K562 (cell line): ENCODE data around the gene NET1. TPM values are rescaled to one million over a fixed set of nuclear protein-coding genes. Genes with fewer than 3 reads are reported as not detected.

Experiments used
- ATF7 ChIP-seq: fragments of 450-650 bp; IDR thresholded peaks from 2 replicates; pipeline ENCODE4 v1.7.1; 2014; ENCODE audit warnings: mild to moderate bottlenecking, moderate library complexity
- CREB3 ChIP-seq: fragments of 450-650 bp; conservative IDR thresholded peaks from 2 replicates; pipeline ENCODE4 v1.6.1; 2016; ENCODE audit warnings: missing genetic modification characterization, low read depth, mild to moderate bottlenecking, missing compliant biosample characterization, moderate library complexity
- ESRRA ChIP-seq: fragments of 450-650 bp; IDR thresholded peaks from 2 replicates; pipeline ENCODE4 v1.6.1; 2014; ENCODE audit warnings: low read depth, mild to moderate bottlenecking, moderate library complexity, borderline replicate concordance
- FOXP1 ChIP-seq: sonication (generic); formaldehyde crosslinking; IDR thresholded peaks from 2 replicates; pipeline ENCODE4 v1.8.0; 2022; ENCODE audit warnings: mild to moderate bottlenecking, missing genetic modification reagents
- GTF2A2 ChIP-seq: IDR thresholded peaks from 2 replicates; pipeline ENCODE4 v1.6.1; 2016; ENCODE audit warnings: mild to moderate bottlenecking, missing genetic modification characterization, missing compliant biosample characterization
- ID3 ChIP-seq, 2 experiments: fragments of 250-450 bp in 1 of 2; fragments of 450-650 bp in 1 of 2; sonication (Bioruptor Pico) in 1 of 2; IDR thresholded peaks; 2 replicates each; pipeline versions ENCODE4 v1.6.1 to v1.8.0; 2016 to 2021; ENCODE audit warnings: mild to moderate bottlenecking in 2 of 2, moderate library complexity in 2 of 2, missing compliant biosample characterization in 1 of 2, missing genetic modification characterization in 1 of 2
- MEIS2 ChIP-seq: fragments of 450-650 bp; IDR thresholded peaks from 2 replicates; pipeline ENCODE4 v1.6.1; 2014; ENCODE audit warnings: mild to moderate bottlenecking; ENCODE audit not compliant: partially characterized antibody
- NRF1 ChIP-seq, 2 experiments: fragments of 450-650 bp; IDR thresholded peaks in 1 of 2; conservative IDR thresholded peaks in 1 of 2; 2 replicates each; pipeline ENCODE4 v1.6.1; 2014; ENCODE audit warnings: mild to moderate bottlenecking in 2 of 2
- POLR2A ChIP-seq: fragments of 450-650 bp; conservative IDR thresholded peaks from 2 replicates; pipeline ENCODE4 v1.6.1; 2016
- RBFOX2 ChIP-seq: fragments of 200-400 bp; formaldehyde crosslinking; IDR thresholded peaks from 2 replicates; pipeline ENCODE4 v1.6.1; 2017; ENCODE audit warnings: low read depth, mild to moderate bottlenecking, low read length, moderate library complexity
- RCOR1 ChIP-seq, 2 experiments: IDR thresholded peaks; 2 replicates each; pipeline ENCODE4 v1.6.1; 2012; ENCODE audit warnings: low read depth in 2 of 2, low read length in 2 of 2, borderline replicate concordance in 1 of 2, improper control_type of control experiment in 1 of 2
- ZNF395 ChIP-seq: fragments of 200-800 bp; sonication (Bioruptor generic); IDR thresholded peaks from 2 replicates; pipeline ENCODE4 v1.6.1; 2017; ENCODE audit warnings: missing genetic modification characterization, missing compliant biosample characterization
- ZNF707 ChIP-seq: fragments of 250-450 bp; sonication (Bioruptor Pico); conservative IDR thresholded peaks from 2 replicates; pipeline ENCODE4 v1.8.0; 2022; ENCODE audit warnings: inconsistent platforms, mild to moderate bottlenecking, moderate library complexity
- polyA plus RNA-seq, 8 experiments: library from polyadenylated mRNA; depleted of rRNA in 4 of 8; stranded (reverse) in 5 of 8; unstranded in 3 of 8; fragments of >200 nt; fragmentation: Nextera tagmentation in 2 of 8; fragmentation: Illumina TruSeq in 1 of 8; extraction: Ambion mirVana in 2 of 8; extraction: Trizol in 1 of 8; gene quantifications; 2 replicates each; pipeline versions ENCODE4 v1.2.1 to v1.2.3, GENCODE V29; 2011 to 2014; ENCODE audit warnings: inconsistent platforms in 1 of 8, missing spikeins in 1 of 8
- total RNA-seq, 7 experiments: library from RNA; depleted of rRNA in 6 of 7; stranded (reverse); fragments of >200 nt in 6 of 7; fragmentation: Illumina TruSeq in 2 of 7; extraction: Trizol in 2 of 7; gene quantifications; 2 replicates each; pipeline versions ENCODE4 v1.2.1 to v1.2.3, GENCODE V29; 2011 to 2021; ENCODE audit warnings: low replicate concordance in 1 of 7
- TF ChIP-seq, protein P1 (sequence below), 2 experiments: IDR thresholded peaks; 2 replicates each; pipeline ENCODE4 v1.6.1; 2012; ENCODE audit warnings: improper control_type of control experiment in 2 of 2, low read depth in 2 of 2, low read length in 2 of 2, borderline replicate concordance in 1 of 2
- TF ChIP-seq, protein P2 (sequence below): fragments of 250-450 bp; sonication (Bioruptor Pico); IDR thresholded peaks from 2 replicates; pipeline ENCODE4 v1.8.0; 2022; ENCODE audit warnings: inconsistent platforms
- TF ChIP-seq, protein P3 (sequence below): sonication (generic); formaldehyde crosslinking; IDR thresholded peaks from 2 replicates; pipeline ENCODE4 v1.8.0; 2023; ENCODE audit warnings: mild to moderate bottlenecking, missing genetic modification reagents

NET1 gene
- total and polyA plus RNA-seq, 9 of the 15 experiments (the other 6 are each of a cell fraction or from before 2014, with no cell fraction given) = 47.4 to 258 (median 106) TPM

DNA sequence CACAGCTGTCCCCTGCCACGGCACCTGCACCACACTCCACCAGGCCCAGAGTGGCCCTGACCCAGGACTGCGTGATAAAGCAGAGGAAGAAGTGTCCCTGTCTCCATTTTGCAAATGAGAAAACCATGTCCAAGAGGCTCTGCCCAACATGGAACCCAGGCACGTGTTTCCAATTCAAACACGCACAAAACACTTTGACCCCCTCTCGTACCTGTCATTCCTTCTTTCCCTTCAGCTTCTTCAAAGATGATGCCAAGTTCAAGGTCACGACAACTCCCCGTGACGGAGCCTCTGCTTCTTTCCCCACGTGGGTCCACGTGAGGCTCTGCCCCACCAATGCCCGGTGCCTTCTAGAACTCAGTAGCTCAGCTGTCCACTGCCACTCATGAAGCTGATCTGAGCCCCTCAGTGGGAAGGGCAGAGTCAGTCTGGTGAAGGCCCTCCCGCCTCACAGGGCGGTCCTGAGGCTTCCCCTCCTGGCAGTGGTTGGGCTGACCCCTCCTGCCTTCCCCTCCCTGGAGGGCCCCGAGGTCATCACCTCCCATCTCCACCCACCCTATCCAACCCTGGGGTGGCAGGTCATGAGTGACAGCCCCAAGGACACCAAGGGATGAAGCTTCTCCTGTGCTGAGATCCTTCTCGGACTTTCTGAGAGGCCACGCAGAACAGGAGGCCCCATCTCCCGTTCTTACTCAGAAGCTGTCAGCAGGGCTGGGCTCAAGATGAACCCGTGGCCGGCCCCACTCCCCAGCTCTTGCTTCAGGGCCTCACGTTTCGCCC, 68.0 kb downstream of the NET1 start (continued):
- TF ChIP-seq, protein P1, sequence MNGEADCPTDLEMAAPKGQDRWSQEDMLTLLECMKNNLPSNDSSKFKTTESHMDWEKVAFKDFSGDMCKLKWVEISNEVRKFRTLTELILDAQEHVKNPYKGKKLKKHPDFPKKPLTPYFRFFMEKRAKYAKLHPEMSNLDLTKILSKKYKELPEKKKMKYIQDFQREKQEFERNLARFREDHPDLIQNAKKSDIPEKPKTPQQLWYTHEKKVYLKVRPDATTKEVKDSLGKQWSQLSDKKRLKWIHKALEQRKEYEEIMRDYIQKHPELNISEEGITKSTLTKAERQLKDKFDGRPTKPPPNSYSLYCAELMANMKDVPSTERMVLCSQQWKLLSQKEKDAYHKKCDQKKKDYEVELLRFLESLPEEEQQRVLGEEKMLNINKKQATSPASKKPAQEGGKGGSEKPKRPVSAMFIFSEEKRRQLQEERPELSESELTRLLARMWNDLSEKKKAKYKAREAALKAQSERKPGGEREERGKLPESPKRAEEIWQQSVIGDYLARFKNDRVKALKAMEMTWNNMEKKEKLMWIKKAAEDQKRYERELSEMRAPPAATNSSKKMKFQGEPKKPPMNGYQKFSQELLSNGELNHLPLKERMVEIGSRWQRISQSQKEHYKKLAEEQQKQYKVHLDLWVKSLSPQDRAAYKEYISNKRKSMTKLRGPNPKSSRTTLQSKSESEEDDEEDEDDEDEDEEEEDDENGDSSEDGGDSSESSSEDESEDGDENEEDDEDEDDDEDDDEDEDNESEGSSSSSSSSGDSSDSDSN (IDR thresholded peaks at IDR 0.05; ENCODE audit: borderline replicate concordance in 1 of 2, low read depth in 2 of 2, low read length in 2 of 2) = 0 out of 4 replicates have a peak, but pooled peaks of 1 of the 2 experiments have one; percentile 15
- peak; percentile 72; the same call in 1 of the 2 replicates for TF ChIP-seq GTF2A2
- TF ChIP-seq ZNF707 (CRISPR knock-in tag) = no peak
- peak; percentile 85 for TF ChIP-seq CREB3 (tag)
- TF ChIP-seq RCOR1 (IDR thresholded peaks at IDR 0.05; ENCODE audit: borderline replicate concordance in 1 of 2, low read depth in 2 of 2, low read length in 2 of 2) = peak in 1 of 2 experiments; percentile 60; a peak in 1 of 4 replicates
- TF ChIP-seq, protein P2, sequence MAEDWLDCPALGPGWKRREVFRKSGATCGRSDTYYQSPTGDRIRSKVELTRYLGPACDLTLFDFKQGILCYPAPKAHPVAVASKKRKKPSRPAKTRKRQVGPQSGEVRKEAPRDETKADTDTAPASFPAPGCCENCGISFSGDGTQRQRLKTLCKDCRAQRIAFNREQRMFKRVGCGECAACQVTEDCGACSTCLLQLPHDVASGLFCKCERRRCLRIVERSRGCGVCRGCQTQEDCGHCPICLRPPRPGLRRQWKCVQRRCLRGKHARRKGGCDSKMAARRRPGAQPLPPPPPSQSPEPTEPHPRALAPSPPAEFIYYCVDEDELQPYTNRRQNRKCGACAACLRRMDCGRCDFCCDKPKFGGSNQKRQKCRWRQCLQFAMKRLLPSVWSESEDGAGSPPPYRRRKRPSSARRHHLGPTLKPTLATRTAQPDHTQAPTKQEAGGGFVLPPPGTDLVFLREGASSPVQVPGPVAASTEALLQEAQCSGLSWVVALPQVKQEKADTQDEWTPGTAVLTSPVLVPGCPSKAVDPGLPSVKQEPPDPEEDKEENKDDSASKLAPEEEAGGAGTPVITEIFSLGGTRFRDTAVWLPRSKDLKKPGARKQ (CRISPR knock-in tag) = no peak
- TF ChIP-seq NRF1 (conservative IDR thresholded peaks at IDR 0.05 in 1 of 2, IDR thresholded peaks at IDR 0.05 in 1 of 2) = 0 out of 4 replicates have a peak, but pooled peaks of 1 of the 2 experiments have one; percentile 13
- peak; percentile 89 for TF ChIP-seq ZNF395 (CRISPR knock-in tag)
- peak; percentile 52; the same call in 1 of the 2 replicates for TF ChIP-seq RBFOX2
- peak; percentile 55 for TF ChIP-seq POLR2A
- TF ChIP-seq MEIS2 = peak; percentile 75
- TF ChIP-seq, protein P3, sequence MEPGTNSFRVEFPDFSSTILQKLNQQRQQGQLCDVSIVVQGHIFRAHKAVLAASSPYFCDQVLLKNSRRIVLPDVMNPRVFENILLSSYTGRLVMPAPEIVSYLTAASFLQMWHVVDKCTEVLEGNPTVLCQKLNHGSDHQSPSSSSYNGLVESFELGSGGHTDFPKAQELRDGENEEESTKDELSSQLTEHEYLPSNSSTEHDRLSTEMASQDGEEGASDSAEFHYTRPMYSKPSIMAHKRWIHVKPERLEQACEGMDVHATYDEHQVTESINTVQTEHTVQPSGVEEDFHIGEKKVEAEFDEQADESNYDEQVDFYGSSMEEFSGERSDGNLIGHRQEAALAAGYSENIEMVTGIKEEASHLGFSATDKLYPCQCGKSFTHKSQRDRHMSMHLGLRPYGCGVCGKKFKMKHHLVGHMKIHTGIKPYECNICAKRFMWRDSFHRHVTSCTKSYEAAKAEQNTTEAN (CRISPR knock-in tag) = no peak
- TF ChIP-seq ATF7 = peak; percentile 35; the same call in 1 of the 2 replicates
- peak; percentile 86 for TF ChIP-seq ESRRA
- 0 out of 2 replicates have a peak, but pooled peaks have one; percentile 34 for TF ChIP-seq FOXP1 (CRISPR knock-in tag)
- TF ChIP-seq ID3 (CRISPR knock-in tag; IDR thresholded peaks at IDR 0.05) = no peak
- peak; percentile 89 for TF ChIP-seq ID3 (tag; IDR thresholded peaks at IDR 0.05)
